Measurements from ENCODE around the gene STK25.

Gene STK25

GRCh38 chr2:241481687-241482086 is 26.7 kb downstream of the STK25 start:
- no peak for DNase-seq (ENCODE audit: low read depth)
- TF ChIP-seq CTCF (conservative IDR thresholded peaks at IDR 0.05; ENCODE audit: low read depth, low read length) = no peak
- no peak overlapping the region for H3K4me3 ChIP-seq (ENCODE audit: low read length)

GRCh38 chr2:241479026-241479898 is 29.1 kb downstream of the STK25 start:
- DNase-seq (ENCODE audit: low read depth) = no peak
- no peak for TF ChIP-seq CTCF (conservative IDR thresholded peaks at IDR 0.05; ENCODE audit: low read depth, low read length)
- no peak overlapping the region for H3K4me3 ChIP-seq (ENCODE audit: low read length)

GRCh38 chr2:241478166-241478565 is 30.2 kb downstream of the STK25 start:
- DNase-seq (ENCODE audit: low read depth) = no peak
- no peak overlapping the region for H3K4me3 ChIP-seq (ENCODE audit: low read length)
- TF ChIP-seq CTCF (conservative IDR thresholded peaks at IDR 0.05; ENCODE audit: low read depth, low read length) = no peak

DNA sequence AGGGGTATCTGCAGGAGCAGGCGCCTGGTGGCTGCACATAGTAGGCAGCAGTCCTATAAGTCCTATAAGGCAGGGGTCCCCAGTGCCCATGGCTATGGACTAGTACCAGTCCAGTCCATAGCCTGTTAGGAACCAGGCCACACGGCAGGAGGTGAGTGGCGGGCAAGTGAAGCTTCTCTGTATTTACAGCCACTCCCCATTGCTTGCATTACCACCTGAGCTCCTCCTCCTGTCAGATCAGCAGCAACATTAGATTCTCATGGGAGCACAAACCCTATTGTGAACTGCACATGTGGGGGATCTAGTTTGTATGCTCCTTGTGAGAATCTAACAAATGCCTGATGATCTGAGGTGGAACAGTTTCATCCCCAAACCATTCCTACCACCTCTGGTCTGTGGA is 33.1 kb downstream of the STK25 start:
- DNase-seq (ENCODE audit: low read depth) = no peak
- H3K4me3 ChIP-seq (ENCODE audit: low read length) = no peak overlapping the region
- no peak for TF ChIP-seq CTCF (conservative IDR thresholded peaks at IDR 0.05; ENCODE audit: low read depth, low read length)

DNA sequence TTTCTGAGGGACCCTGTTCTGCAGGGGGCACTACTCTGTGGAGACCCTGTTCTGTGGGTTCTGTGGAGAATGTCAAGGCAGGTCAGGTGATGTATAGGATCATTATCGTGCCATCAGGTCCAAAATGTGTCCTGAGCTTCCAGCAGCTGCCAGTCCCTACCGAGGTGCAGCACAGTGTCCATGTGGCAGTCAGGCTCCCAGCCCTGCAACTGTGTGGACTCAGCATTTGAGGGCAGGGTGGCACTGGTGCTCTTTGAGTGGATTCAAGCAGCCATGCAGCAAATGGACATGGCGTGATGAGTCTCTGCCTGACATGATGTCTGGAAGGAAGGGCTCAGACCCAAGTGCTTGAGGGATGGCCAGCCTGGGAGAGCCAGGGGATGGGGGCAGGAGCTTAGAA is 35.0 kb downstream of the STK25 start:
- DNase-seq (ENCODE audit: low read depth) = no peak
- no peak overlapping the region for H3K4me3 ChIP-seq (ENCODE audit: low read length)
- no peak for TF ChIP-seq CTCF (conservative IDR thresholded peaks at IDR 0.05; ENCODE audit: low read depth, low read length)

GRCh38 chr2:241469746-241470145 is 38.6 kb downstream of the STK25 start:
- no peak for DNase-seq (ENCODE audit: low read depth)

More at GRCh38 chr2:241469746-241470145, 38.6 kb downstream of the STK25 start:
- TF ChIP-seq CTCF (conservative IDR thresholded peaks at IDR 0.05; ENCODE audit: low read depth, low read length) = no peak
- H3K4me3 ChIP-seq (ENCODE audit: low read length) = no peak overlapping the region

Measured in retinal pigment epithelial cell (primary cell).